Measurements from ENCODE around the gene SLC22A31.
"Not testable (repeated sequence)": the region's sequence is repeated elsewhere in the genome, so short reads cannot be mapped to it uniquely, and the experiment has no call there.

The SLC22A31 gene

DNA sequence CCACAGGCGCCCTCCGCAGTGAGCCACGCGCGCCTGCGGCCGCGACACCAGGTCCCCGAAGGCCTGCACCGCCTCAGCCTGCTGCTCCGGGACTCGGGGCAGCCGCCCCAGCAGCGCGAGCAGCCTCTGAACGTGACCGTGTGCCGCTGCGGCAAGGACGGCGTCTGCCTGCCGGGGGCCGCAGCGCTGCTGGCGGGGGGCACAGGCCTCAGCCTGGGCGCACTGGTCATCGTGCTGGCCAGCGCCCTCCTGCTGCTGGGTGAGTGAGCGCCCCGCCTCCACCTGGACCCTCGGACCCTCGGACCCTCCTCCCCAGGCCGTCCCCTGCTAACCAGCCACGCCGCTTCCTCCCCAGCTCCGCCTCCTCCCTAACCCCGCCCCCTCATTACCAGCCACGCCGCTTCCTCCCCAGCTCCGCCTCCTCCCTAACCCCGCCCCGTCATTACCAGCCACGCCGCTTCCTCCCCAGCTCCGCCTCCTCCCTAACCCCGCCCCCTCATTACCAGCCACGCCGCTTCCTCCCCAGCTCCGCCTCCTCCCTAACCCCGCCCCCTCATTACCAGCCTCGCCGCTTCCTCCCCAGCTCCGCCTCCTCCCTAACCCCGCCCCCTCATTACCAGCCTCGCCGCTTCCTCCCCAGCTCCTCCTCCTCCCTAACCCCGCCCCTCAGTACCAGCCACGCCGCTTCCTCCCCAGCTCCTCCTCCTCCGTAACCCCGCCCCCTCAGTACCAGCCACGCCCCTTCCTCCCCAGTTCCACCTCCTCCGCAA is 8.0 kb downstream of the SLC22A31 start:
- not testable (repeated sequence) for H3K4ac ChIP-seq (ENCODE audit: low read depth, low read length); H3K18ac ChIP-seq (ENCODE audit: low read length); H2AK5ac ChIP-seq (ENCODE audit: low read length); H3K23ac ChIP-seq (ENCODE audit: low read length); H3K4me3 ChIP-seq (ENCODE audit: low read depth, low read length); H3K9me3 ChIP-seq (ENCODE audit: insufficient read depth, low read depth, low read length); H3K27ac ChIP-seq (ENCODE audit: low read depth, low read length); H3K14ac ChIP-seq (ENCODE audit: low read length); H3K9ac ChIP-seq (ENCODE audit: low read length); H4K8ac ChIP-seq (ENCODE audit: low read depth, low read length); H3K27me3 ChIP-seq (ENCODE audit: insufficient read depth, low read length); H4K91ac ChIP-seq (ENCODE audit: low read depth, low read length); H2BK12ac ChIP-seq (ENCODE audit: low read length); H2BK5ac ChIP-seq (ENCODE audit: low read depth, low read length, poor library complexity); H3K79me1 ChIP-seq (ENCODE audit: low read length); H3K79me2 ChIP-seq (ENCODE audit: control insufficient read depth, insufficient read depth, low read length, poor library complexity); H3K4me1 ChIP-seq (ENCODE audit: control insufficient read depth in 1 of 2, insufficient read depth in 2 of 2, low read length in 2 of 2); H4K12ac ChIP-seq (ENCODE audit: low read depth, low read length); H2AFZ ChIP-seq (ENCODE audit: insufficient read depth, low read length, poor library complexity); H2BK120ac ChIP-seq (ENCODE audit: insufficient read depth, low read length, poor library complexity); H3K36me3 ChIP-seq (ENCODE audit: control insufficient read depth in 1 of 2, insufficient read depth in 2 of 2, low read length in 2 of 2)
- peak in 1 of 2 donors; percentile 22 for DNase-seq
- WGBS (ENCODE audit: extremely low coverage, insufficient coverage, insufficient read length), result no CpG with 5 or more reads among the region's 63 CpGs
- peak overlapping the region; percentile 59 for H3K4me2 ChIP-seq (ENCODE audit: low read length)

DNA sequence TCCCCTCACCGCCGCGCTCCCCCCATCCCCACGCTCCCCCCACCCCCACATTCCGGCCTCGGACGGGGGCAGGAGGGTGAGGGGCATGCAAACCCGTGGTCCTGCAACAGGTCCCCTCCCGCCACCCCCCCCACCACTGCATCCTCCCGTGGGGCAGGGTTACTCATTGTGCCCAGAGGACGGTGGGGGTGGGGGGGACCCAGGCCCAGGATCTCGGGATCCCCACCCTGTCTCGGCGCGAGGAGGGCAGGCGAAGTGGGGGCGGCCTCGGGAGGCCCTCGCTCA is 8.5 kb downstream of the SLC22A31 start:
- Histone ChIP-seq H3K36me3 (ENCODE audit: control insufficient read depth in 1 of 2, insufficient read depth in 2 of 2, low read length in 2 of 2) (no peaks in the 10 kb centered on the region), H3K14ac (ENCODE audit: low read length) (no peak overlapping the region), H3K18ac (ENCODE audit: low read length) (no peak overlapping the region), H3K79me1 (ENCODE audit: low read length) (no peaks in the 10 kb centered on the region), H3K4me1 (ENCODE audit: control insufficient read depth in 1 of 2, insufficient read depth in 2 of 2, low read length in 2 of 2) (peaks cover 0 to 4% of the 10 kb centered on the region in 2 experiments), H3K4me3 (ENCODE audit: low read depth, low read length) (no peak overlapping the region), H3K27me3 (ENCODE audit: insufficient read depth, low read length) (peaks cover 4% of the 10 kb centered on the region), H2BK120ac (ENCODE audit: insufficient read depth, low read length, poor library complexity) (no peak overlapping the region), H3K27ac (ENCODE audit: low read depth, low read length) (no peak overlapping the region), H3K4me2 (ENCODE audit: low read length) (peak overlapping the region; percentile 59), H2AFZ (ENCODE audit: insufficient read depth, low read length, poor library complexity) (no peak overlapping the region), H4K12ac (ENCODE audit: low read depth, low read length) (no peak overlapping the region), H3K9me3 (ENCODE audit: insufficient read depth, low read depth, low read length) (peaks cover 6% of the 10 kb centered on the region), H3K4ac (ENCODE audit: low read depth, low read length) (no peak overlapping the region), H2BK12ac (ENCODE audit: low read length) (no peak overlapping the region), H2AK5ac (ENCODE audit: low read length) (no peak overlapping the region), H3K9ac (ENCODE audit: low read length) (no peak overlapping the region), H4K91ac (ENCODE audit: low read depth, low read length) (no peak overlapping the region), H3K79me2 (ENCODE audit: control insufficient read depth, insufficient read depth, low read length, poor library complexity) (no peaks in the 10 kb centered on the region), H3K23ac (ENCODE audit: low read length) (no peak overlapping the region), H2BK5ac (ENCODE audit: low read depth, low read length, poor library complexity) (no peak overlapping the region), H4K8ac (ENCODE audit: low read depth, low read length) (no peak overlapping the region)
- no CpG with 5 or more reads among the region's 19 CpGs for WGBS (ENCODE audit: extremely low coverage, insufficient coverage, insufficient read length)
- no peak for DNase-seq

DNA sequence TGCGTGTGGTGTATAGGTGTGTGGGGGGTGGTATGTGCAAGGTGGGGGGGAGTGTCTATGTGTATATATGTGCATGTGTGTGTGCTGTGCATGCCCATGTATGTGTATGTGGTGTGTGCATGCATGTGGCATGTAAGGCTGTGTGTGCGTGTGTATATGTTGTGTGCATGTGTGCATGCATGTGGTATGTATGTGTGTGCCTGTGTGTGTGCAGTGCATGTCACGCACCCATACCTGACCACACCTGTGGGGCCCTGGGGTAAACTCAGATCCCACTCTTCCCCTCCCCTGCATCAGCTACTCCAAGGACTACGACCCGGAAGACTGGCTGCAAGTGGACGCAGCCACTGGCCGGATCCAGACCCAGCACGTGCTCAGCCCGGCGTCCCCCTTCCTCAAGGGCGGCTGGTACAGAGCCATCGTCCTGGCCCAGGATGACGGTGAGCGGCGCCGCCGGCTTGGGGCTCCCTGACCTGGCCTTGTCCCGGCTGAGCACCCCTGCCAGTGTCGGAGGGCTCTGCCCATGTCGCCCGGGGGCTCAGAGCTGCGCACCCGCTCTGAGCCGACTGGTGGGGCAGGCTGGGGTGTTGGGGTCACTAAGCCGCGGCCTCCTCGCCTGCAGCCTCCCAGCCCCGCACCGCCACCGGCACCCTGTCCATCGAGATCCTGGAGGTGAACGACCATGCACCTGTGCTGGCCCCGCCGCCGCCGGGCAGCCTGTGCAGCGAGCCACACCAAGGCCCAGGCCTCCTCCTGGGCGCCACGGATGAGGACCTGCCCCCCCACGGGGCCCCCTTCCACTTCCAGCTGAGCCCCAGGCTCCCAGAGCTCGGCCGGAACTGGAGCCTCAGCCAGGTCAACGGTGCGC is 9.1 kb downstream of the SLC22A31 start:
- no peak for DNase-seq
- no peak overlapping the region for H3K18ac ChIP-seq (ENCODE audit: low read length)
- no peak overlapping the region for H3K4me2 ChIP-seq (ENCODE audit: low read length)
- H3K79me1 ChIP-seq (ENCODE audit: low read length), result no peaks in the 10 kb centered on the region
- no peak overlapping the region for H3K27ac ChIP-seq (ENCODE audit: low read depth, low read length)
- H3K4me3 ChIP-seq (ENCODE audit: low read depth, low read length), result peak overlapping the region; percentile 20
- no peak overlapping the region for H2AFZ ChIP-seq (ENCODE audit: insufficient read depth, low read length, poor library complexity)
- no peak overlapping the region for H3K9ac ChIP-seq (ENCODE audit: low read length)
- no peak overlapping the region for H4K8ac ChIP-seq (ENCODE audit: low read depth, low read length)
- no peak overlapping the region for H3K23ac ChIP-seq (ENCODE audit: low read length)
- peaks cover 6% of the 10 kb centered on the region for H3K9me3 ChIP-seq (ENCODE audit: insufficient read depth, low read depth, low read length)
- no peak overlapping the region for H3K4ac ChIP-seq (ENCODE audit: low read depth, low read length)
- H4K91ac ChIP-seq (ENCODE audit: low read depth, low read length), result no peak overlapping the region
- H3K27me3 ChIP-seq (ENCODE audit: insufficient read depth, low read length), result peaks cover 4% of the 10 kb centered on the region
- H4K12ac ChIP-seq (ENCODE audit: low read depth, low read length), result no peak overlapping the region
- no peak overlapping the region for H2BK12ac ChIP-seq (ENCODE audit: low read length)
- H2BK5ac ChIP-seq (ENCODE audit: low read depth, low read length, poor library complexity), result no peak overlapping the region
- H2AK5ac ChIP-seq (ENCODE audit: low read length), result no peak overlapping the region
- H3K36me3 ChIP-seq (ENCODE audit: control insufficient read depth in 1 of 2, insufficient read depth in 2 of 2, low read length in 2 of 2), result no peaks in the 10 kb centered on the region
- H3K79me2 ChIP-seq (ENCODE audit: control insufficient read depth, insufficient read depth, low read length, poor library complexity), result no peaks in the 10 kb centered on the region
- no peak overlapping the region for H3K14ac ChIP-seq (ENCODE audit: low read length)
- WGBS (ENCODE audit: extremely low coverage, insufficient coverage, insufficient read length), result no CpG with 5 or more reads among the region's 44 CpGs
- peaks cover 0 to 4% of the 10 kb centered on the region in 2 experiments for H3K4me1 ChIP-seq (ENCODE audit: control insufficient read depth in 1 of 2, insufficient read depth in 2 of 2, low read length in 2 of 2)
- no peak overlapping the region for H2BK120ac ChIP-seq (ENCODE audit: insufficient read depth, low read length, poor library complexity)

DNA sequence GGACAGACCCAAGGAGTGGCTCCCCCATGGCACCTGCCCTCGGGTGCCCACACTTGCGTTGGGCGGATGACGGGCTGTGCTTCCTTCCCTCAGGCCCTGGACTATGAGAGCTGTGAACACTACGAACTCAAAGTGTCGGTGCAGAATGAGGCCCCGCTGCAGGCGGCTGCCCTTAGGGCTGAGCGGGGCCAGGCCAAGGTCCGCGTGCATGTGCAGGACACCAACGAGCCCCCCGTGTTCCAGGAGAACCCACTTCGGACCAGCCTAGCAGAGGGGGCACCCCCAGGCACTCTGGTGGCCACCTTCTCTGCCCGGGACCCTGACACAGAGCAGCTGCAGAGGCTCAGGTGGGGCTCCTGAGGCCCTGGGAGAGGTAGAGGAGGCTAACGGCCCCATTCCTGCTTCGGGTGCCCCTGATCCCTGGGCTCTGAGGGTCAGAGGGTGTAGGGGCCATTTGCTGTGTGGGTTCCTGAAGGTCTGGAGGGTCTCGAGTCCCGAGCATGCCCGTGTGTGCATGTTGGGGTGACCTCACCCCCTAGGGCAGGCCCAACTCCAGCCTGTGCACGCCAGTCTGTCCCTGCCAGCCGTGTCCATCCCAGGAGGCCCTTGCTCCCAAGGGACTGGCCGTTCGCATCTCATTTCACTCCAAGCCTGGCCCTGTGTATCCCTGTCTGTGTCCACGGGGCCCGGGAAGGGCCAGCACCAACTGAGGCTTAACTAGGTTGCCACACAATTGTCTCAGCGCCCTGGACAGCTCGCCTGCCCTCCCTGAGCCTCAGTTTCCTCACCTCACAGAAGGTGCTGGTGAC is 10.0 kb downstream of the SLC22A31 start:
- no peak overlapping the region for H3K18ac ChIP-seq (ENCODE audit: low read length)
- H3K4me2 ChIP-seq (ENCODE audit: low read length), result no peak overlapping the region
- peaks cover 4% of the 10 kb centered on the region for H3K27me3 ChIP-seq (ENCODE audit: insufficient read depth, low read length)
- H4K91ac ChIP-seq (ENCODE audit: low read depth, low read length), result no peak overlapping the region
- H3K4ac ChIP-seq (ENCODE audit: low read depth, low read length), result no peak overlapping the region
- WGBS (ENCODE audit: extremely low coverage, insufficient coverage, insufficient read length), result no CpG with 5 or more reads among the region's 28 CpGs
- no peak overlapping the region for H3K23ac ChIP-seq (ENCODE audit: low read length)
- H2AFZ ChIP-seq (ENCODE audit: insufficient read depth, low read length, poor library complexity), result no peak overlapping the region
- H3K79me1 ChIP-seq (ENCODE audit: low read length), result no peaks in the 10 kb centered on the region
- no peak overlapping the region for H3K14ac ChIP-seq (ENCODE audit: low read length)
- no peak overlapping the region for H2AK5ac ChIP-seq (ENCODE audit: low read length)
- H2BK12ac ChIP-seq (ENCODE audit: low read length), result no peak overlapping the region
- H4K12ac ChIP-seq (ENCODE audit: low read depth, low read length), result no peak overlapping the region
- no peaks in the 10 kb centered on the region for H3K79me2 ChIP-seq (ENCODE audit: control insufficient read depth, insufficient read depth, low read length, poor library complexity)
- H3K9ac ChIP-seq (ENCODE audit: low read length), result no peak overlapping the region
- H3K4me1 ChIP-seq (ENCODE audit: control insufficient read depth in 1 of 2, insufficient read depth in 2 of 2, low read length in 2 of 2), result peaks cover 0 to 4% of the 10 kb centered on the region in 2 experiments
- no peak overlapping the region for H3K27ac ChIP-seq (ENCODE audit: low read depth, low read length)
- H2BK5ac ChIP-seq (ENCODE audit: low read depth, low read length, poor library complexity), result no peak overlapping the region
- no peak overlapping the region for H2BK120ac ChIP-seq (ENCODE audit: insufficient read depth, low read length, poor library complexity)
- H3K4me3 ChIP-seq (ENCODE audit: low read depth, low read length), result no peak overlapping the region
- H3K9me3 ChIP-seq (ENCODE audit: insufficient read depth, low read depth, low read length), result peaks cover 6% of the 10 kb centered on the region
- no peaks in the 10 kb centered on the region for H3K36me3 ChIP-seq (ENCODE audit: control insufficient read depth in 1 of 2, insufficient read depth in 2 of 2, low read length in 2 of 2)
- H4K8ac ChIP-seq (ENCODE audit: low read depth, low read length), result no peak overlapping the region
- no peak for DNase-seq

All from trophoblast cell (in vitro differentiated cells and primary cell).